Choroid plexus epithelial cell (primary cell): Measurements from ENCODE around the gene PRR23E.
A peak's percentile ranks its signal among the peaks of the same experiment; 100 is the strongest.

Experiments
- DNase-seq: peaks from one replicate; pipeline ENCODE4 v3.0.0-alpha.2; 2010; ENCODE audit warnings: low read depth
- H3K4me3 ChIP-seq: 2 replicates; pipeline ENCODE4 v1.5.1; 2011; ENCODE audit warnings: low read depth, mild to moderate bottlenecking, control low read depth, low read length, moderate library complexity
- TF ChIP-seq, protein P1 (sequence below): conservative IDR thresholded peaks from 2 replicates; pipeline ENCODE4 v1.5.1; 2011; ENCODE audit warnings: low read depth, mild to moderate bottlenecking, control low read depth, inconsistent platforms, low read length, moderate library complexity

PRR23E gene

DNA sequence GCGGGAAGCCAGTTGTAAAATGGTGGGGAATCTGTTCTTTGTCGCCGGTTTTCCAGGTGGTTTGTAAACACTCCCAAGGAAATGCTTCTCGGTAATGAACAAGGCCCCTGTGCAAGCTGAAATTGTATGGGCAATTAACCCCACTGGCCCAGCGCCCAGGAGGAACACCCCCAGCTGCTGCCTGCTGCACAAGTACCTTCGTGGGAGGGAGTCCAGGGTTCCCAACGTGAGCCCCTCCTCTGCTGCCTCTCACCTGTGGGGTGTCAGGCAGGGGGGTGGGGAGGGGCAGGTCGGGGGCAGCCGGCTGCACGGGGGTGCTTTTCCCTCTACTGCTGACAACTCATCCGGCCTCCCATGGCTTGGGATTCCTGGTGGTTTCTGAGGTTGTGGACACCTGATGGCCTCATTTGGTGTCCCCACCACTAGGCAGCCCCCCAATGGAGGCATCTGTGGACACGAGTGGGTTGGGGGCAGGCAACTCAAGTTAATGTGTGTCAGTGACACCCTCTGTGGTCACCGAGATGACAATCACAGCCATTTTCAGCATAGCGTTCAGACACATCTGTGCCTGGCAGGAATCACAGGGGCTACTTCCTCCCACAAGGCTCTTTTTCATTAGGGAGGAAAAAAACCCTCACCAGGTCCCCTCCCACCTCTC, 35.6 kb upstream of the PRR23E start:
- TF ChIP-seq, protein P1, sequence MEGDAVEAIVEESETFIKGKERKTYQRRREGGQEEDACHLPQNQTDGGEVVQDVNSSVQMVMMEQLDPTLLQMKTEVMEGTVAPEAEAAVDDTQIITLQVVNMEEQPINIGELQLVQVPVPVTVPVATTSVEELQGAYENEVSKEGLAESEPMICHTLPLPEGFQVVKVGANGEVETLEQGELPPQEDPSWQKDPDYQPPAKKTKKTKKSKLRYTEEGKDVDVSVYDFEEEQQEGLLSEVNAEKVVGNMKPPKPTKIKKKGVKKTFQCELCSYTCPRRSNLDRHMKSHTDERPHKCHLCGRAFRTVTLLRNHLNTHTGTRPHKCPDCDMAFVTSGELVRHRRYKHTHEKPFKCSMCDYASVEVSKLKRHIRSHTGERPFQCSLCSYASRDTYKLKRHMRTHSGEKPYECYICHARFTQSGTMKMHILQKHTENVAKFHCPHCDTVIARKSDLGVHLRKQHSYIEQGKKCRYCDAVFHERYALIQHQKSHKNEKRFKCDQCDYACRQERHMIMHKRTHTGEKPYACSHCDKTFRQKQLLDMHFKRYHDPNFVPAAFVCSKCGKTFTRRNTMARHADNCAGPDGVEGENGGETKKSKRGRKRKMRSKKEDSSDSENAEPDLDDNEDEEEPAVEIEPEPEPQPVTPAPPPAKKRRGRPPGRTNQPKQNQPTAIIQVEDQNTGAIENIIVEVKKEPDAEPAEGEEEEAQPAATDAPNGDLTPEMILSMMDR, result no peak
- DNase-seq, result no peak
- no peak overlapping the region for H3K4me3 ChIP-seq

DNA sequence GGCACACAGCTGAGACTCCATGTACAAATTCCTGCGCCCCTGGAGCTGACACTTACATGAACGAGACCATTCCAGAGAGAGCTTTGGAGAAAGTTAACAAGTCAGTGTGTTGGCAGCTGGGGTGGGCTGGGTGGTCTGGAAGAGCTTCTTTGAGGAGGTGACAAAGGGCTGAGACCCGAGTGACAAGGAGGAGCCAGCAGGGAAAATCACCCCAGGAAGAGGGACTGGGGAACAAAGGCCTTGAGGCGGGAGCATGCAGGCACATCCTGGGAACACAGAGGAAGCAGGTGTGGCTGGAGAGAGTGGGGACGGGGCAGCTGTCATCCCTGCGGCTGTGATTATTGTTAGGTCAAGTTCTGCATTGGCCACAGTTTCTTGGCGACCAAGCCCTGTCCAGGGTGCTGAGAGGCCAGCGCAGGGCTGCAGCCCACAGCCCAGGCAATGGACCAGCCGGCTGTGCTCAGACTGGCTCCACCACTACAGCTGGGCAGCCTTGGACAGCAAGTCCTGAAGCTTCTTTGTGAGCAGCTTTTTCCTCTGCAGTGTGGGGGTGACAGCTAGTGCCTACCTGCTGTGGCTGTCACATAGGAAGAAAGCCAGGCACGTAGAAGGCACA, 34.2 kb upstream of the PRR23E start:
- peak; percentile 13 for DNase-seq

DNA sequence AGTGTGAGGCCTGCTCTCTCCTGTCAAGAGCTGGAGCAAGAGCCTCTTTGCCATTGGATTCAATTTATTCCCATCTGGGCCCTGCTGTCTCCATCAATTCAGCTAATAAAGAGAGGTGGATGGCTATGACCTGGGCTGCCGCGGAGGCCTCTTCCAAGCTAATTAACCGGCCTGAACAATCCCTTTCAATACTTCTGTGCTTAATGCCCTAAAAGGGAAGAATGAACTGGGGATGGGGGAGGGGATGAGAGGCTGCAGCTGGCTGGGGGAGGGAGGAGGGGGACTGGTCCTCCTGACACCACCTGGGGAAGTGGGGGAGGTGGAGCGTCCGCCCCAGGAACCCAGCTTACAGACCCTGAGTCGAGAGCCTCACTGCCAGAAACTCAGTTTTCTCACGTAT, 33.4 kb upstream of the PRR23E start:
- no peak for DNase-seq
- TF ChIP-seq, protein P1, result no peak
- H3K4me3 ChIP-seq, result no peak overlapping the region

More for the DNA sequence above, 34.2 kb upstream of the PRR23E start:
- no peak overlapping the region for H3K4me3 ChIP-seq
- TF ChIP-seq, protein P1, result no peak

DNA sequence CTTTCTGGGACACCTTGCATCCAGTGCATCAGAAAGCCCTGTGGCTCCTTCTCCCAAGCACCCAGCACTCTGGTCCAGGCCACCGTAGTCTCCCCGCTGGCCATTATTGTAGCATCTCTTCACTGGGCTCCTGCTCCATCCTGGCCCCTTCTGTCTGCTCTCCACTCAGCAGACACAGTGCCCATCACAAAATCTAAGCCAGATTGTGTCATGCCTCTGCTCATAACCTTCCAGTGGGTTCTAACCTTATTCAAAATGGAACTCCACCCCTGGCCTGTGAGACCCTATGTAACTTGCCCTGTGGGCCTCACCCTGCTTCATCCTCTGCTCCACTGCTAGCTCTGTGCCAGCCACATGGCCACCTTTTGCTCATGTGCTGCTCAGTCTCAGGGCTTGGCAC, 31.7 kb upstream of the PRR23E start:
- TF ChIP-seq, protein P1, result no peak
- no peak overlapping the region for H3K4me3 ChIP-seq
- no peak for DNase-seq

DNA sequence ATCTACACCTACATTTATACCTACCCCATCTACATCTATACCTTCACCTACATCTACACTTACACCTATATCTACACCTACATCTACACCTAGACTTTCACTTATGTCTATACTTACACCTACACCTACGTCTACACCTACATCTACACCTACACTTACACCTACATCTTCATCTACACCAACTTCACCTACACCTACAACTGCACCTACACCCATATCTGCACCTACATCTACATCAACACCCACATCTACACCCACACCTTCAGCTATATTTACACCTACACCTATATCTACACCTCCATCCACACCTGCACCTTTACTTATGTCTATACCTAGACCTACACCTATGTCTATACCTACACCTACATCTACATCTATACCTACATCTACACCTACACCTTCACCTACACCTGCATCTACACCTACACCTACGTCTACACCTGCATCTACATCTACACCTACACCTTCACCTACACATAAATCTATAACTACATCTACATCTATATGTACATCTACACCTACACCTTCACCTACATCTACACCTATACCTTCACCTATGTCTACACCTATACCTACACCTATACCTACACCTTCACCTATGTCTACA, 30.9 kb upstream of the PRR23E start:
- no peak overlapping the region for H3K4me3 ChIP-seq
- DNase-seq, result no peak
- TF ChIP-seq, protein P1, result no peak

DNA sequence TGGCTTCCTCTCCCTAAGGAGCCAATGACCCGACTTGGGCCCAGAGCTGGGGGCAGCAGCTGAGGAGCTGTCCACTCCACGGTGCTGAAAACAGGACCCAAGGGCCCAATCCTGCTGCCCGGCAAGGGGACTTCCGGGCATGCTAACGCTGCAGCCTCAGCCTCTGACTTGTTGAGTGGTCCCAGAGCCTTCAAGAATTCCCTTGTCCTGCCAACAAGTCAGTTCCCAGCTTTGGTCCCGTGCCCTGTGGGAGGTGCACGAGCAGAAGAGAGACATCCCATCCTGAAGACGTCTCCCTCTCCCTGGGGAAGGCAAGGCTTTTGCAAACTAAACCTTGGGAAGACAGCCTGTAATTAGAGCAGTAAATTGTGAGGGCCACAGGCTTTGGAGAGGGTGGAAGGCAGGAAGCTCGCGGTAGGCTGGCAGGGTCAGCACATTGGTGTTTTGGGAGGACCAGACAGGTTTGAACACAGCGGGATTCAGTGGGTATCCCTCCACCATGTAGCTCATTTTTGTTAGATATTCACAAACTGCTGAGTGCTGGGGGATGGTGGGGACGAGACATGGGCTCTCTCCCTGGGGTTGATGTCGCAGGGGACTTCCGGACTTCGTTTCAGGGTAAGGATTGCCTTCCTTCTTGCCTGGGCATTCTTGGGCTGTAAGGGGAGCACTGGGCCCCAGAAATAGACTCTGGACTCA, 29.8 kb upstream of the PRR23E start:
- TF ChIP-seq, protein P1, result no peak

More for the DNA sequence above, 29.8 kb upstream of the PRR23E start:
- DNase-seq, result no peak
- no peak overlapping the region for H3K4me3 ChIP-seq
